ENCODE data around the gene STPG1. TPM values are rescaled to one million over a fixed set of nuclear protein-coding genes. Genes with fewer than 3 reads are reported as not detected.

Gene STPG1
- total and polyA plus RNA-seq, 2 of the 13 experiments (the other 11 are each of a cell fraction or from before 2014, with no cell fraction given), result 3.4 to 4.3 TPM

GRCh38 chr1:24413350-24414163, at the start of gene STPG1 (continued):
- TF ChIP-seq ZNF552 (CRISPR knock-in tag; IDR thresholded peaks at IDR 0.05; ENCODE audit: borderline replicate concordance) (no peak), ZNF12 (CRISPR knock-in tag; IDR thresholded peaks at IDR 0.05) (no peak), RFXANK (CRISPR knock-in tag; IDR thresholded peaks at IDR 0.05) (no peak), ZNF770 (CRISPR knock-in tag; IDR thresholded peaks at IDR 0.05) (peak; percentile 81), ZNF691 (CRISPR knock-in tag; IDR thresholded peaks at IDR 0.05; ENCODE audit: borderline replicate concordance, low read depth) (0 out of 2 replicates have a peak, but pooled peaks have one; percentile 22), THAP7 (CRISPR knock-in tag; IDR thresholded peaks at IDR 0.05) (no peak), ZFP91 (CRISPR knock-in tag; IDR thresholded peaks at IDR 0.05; ENCODE audit: borderline replicate concordance) (peak; percentile 60; the same call in 1 of the 2 replicates), RXRB (CRISPR knock-in tag; IDR thresholded peaks at IDR 0.05; ENCODE audit: borderline replicate concordance) (no peak; the same call in 1 of the 2 replicates), ZNF282 (IDR thresholded peaks at IDR 0.05; ENCODE audit: partially characterized antibody) (no peak), GATAD1 (CRISPR knock-in tag; IDR thresholded peaks at IDR 0.05) (peak; percentile 58), POLR2AphosphoS5 (IDR thresholded peaks at IDR 0.05; ENCODE audit: low read depth, low read length) (peak; percentile 56), ISL2 (CRISPR knock-in tag; IDR thresholded peaks at IDR 0.05) (0 out of 2 replicates have a peak, but pooled peaks have one; percentile 35), TSC22D2 (CRISPR knock-in tag; IDR thresholded peaks at IDR 0.05; ENCODE audit: borderline replicate concordance) (no peak), ZNF530 (CRISPR knock-in tag; IDR thresholded peaks at IDR 0.05; ENCODE audit: low read depth) (no peak), TFE3 (CRISPR knock-in tag; IDR thresholded peaks at IDR 0.05) (0 out of 2 replicates have a peak, but pooled peaks have one; percentile 32), FOXC1 (CRISPR knock-in tag; IDR thresholded peaks at IDR 0.05; ENCODE audit: borderline replicate concordance) (no peak; the same call in 1 of the 2 replicates), KDM3A (CRISPR knock-in tag; IDR thresholded peaks at IDR 0.05; ENCODE audit: low read depth) (0 out of 2 replicates have a peak, but pooled peaks have one; percentile 29), ZBTB34 (CRISPR knock-in tag; IDR thresholded peaks at IDR 0.05) (no peak), ZBTB7A (CRISPR knock-in tag; IDR thresholded peaks at IDR 0.05) (no peak), ZNF567 (CRISPR knock-in tag; IDR thresholded peaks at IDR 0.05; ENCODE audit: borderline replicate concordance) (no peak), TARDBP (CRISPR knock-in tag; IDR thresholded peaks at IDR 0.05) (no peak)

All from HepG2 (cell line).